SK-N-SH treated with all-trans-retinoic acid at 6 μM for 48 hours (cell line): ENCODE results near the gene ZDHHC8.

Experiments used
- ATAC-seq: fragments of 200-7000 bp; cut with Tn5 transposase; 3 replicates; pipeline ENCODE4 v1.9.1; 2020; ENCODE audit warnings: mild to moderate bottlenecking, moderate library complexity
- ARNTL ChIP-seq: fragments of 450-650 bp; formaldehyde crosslinking; IDR thresholded peaks from 2 replicates; pipeline ENCODE4 v1.5.0; 2020; ENCODE audit warnings: low read depth, mild to moderate bottlenecking, moderate library complexity, borderline replicate concordance
- BACH2 ChIP-seq: fragments of 250-450 bp; sonication (Bioruptor Pico); IDR thresholded peaks from 2 replicates; pipeline ENCODE4 v1.9.0; 2021; ENCODE audit warnings: mild to moderate bottlenecking, borderline replicate concordance
- CREB5 ChIP-seq: fragments of 250-450 bp; sonication (Bioruptor Pico); IDR thresholded peaks from 2 replicates; pipeline ENCODE4 v1.5.1; 2020; ENCODE audit warnings: low read depth, mild to moderate bottlenecking, moderate library complexity
- CSDC2 ChIP-seq: fragments of 250-450 bp; sonication (Bioruptor Pico); IDR thresholded peaks from 2 replicates; pipeline ENCODE4 v1.5.0; 2020; ENCODE audit warnings: mild to moderate bottlenecking, moderate library complexity
- CSRNP3 ChIP-seq: fragments of 250-450 bp; sonication (Bioruptor Pico); IDR thresholded peaks from 2 replicates; pipeline ENCODE4 v1.5.1; 2021; ENCODE audit warnings: mild to moderate bottlenecking, moderate library complexity
- ESRRG ChIP-seq: fragments of 250-450 bp; sonication (Bioruptor Pico); IDR thresholded peaks from 2 replicates; pipeline ENCODE4 v1.6.1; 2021; ENCODE audit warnings: mild to moderate bottlenecking
- GLIS3 ChIP-seq: fragments of 250-450 bp; sonication (Bioruptor Pico); IDR thresholded peaks from 2 replicates; pipeline ENCODE4 v1.5.0; 2020; ENCODE audit warnings: mild to moderate bottlenecking, moderate library complexity
- ISL1 ChIP-seq: fragments of 250-450 bp; sonication (Bioruptor Pico); IDR thresholded peaks from 2 replicates; pipeline ENCODE4 v2.1.2; 2022; ENCODE audit warnings: mild to moderate bottlenecking, moderate library complexity
- OSR1 ChIP-seq: fragments of 250-450 bp; sonication (Bioruptor Pico); IDR thresholded peaks from 2 replicates; pipeline ENCODE4 v1.8.0; 2022; ENCODE audit warnings: moderate library complexity, mild to moderate bottlenecking, inconsistent platforms
- POU6F1 ChIP-seq: fragments of 250-450 bp; sonication (Bioruptor Pico); IDR thresholded peaks from 2 replicates; pipeline ENCODE4 v1.8.0; 2021; ENCODE audit warnings: low read depth, mild to moderate bottlenecking, moderate library complexity, borderline replicate concordance
- PPARA ChIP-seq: fragments of 250-450 bp; sonication (Bioruptor Pico); IDR thresholded peaks from 2 replicates; pipeline ENCODE4 v1.5.0; 2020; ENCODE audit warnings: mild to moderate bottlenecking, borderline replicate concordance
- RARB ChIP-seq: fragments of 250-450 bp; sonication (Bioruptor Pico); IDR thresholded peaks from 2 replicates; pipeline ENCODE4 v1.8.0; 2021; ENCODE audit warnings: mild to moderate bottlenecking, moderate library complexity
- SNAI2 ChIP-seq: fragments of 250-450 bp; sonication (Bioruptor Pico); IDR thresholded peaks from 2 replicates; pipeline ENCODE4 v1.5.0; 2020; ENCODE audit warnings: mild to moderate bottlenecking, moderate library complexity
- TCF4 ChIP-seq: fragments of 250-450 bp; sonication (Bioruptor Pico); IDR thresholded peaks from 2 replicates; pipeline ENCODE4 v1.8.0; 2021; ENCODE audit warnings: mild to moderate bottlenecking, moderate library complexity, borderline replicate concordance
- ZFP3 ChIP-seq: fragments of 250-450 bp; sonication (Bioruptor Pico); IDR thresholded peaks from 2 replicates; pipeline ENCODE4 v1.5.0; 2020; ENCODE audit warnings: mild to moderate bottlenecking, moderate library complexity
- ZFP30 ChIP-seq: fragments of 450-650 bp; formaldehyde crosslinking; IDR thresholded peaks from 2 replicates; pipeline ENCODE4 v1.5.0; 2022; ENCODE audit warnings: mild to moderate bottlenecking, moderate library complexity
- ZNF565 ChIP-seq: fragments of 450-650 bp; formaldehyde crosslinking; conservative IDR thresholded peaks from 2 replicates; pipeline ENCODE4 v1.5.0; 2020; ENCODE audit warnings: low read depth, mild to moderate bottlenecking, moderate library complexity
- ZNF70 ChIP-seq: fragments of 450-650 bp; formaldehyde crosslinking; IDR thresholded peaks from 2 replicates; pipeline ENCODE4 v1.5.0; 2020; ENCODE audit warnings: mild to moderate bottlenecking, moderate library complexity
- ZNF8 ChIP-seq: fragments of 450-650 bp; formaldehyde crosslinking; IDR thresholded peaks from 2 replicates; pipeline ENCODE4 v1.5.0; 2020; ENCODE audit warnings: mild to moderate bottlenecking, moderate library complexity

ZDHHC8 gene

DNA sequence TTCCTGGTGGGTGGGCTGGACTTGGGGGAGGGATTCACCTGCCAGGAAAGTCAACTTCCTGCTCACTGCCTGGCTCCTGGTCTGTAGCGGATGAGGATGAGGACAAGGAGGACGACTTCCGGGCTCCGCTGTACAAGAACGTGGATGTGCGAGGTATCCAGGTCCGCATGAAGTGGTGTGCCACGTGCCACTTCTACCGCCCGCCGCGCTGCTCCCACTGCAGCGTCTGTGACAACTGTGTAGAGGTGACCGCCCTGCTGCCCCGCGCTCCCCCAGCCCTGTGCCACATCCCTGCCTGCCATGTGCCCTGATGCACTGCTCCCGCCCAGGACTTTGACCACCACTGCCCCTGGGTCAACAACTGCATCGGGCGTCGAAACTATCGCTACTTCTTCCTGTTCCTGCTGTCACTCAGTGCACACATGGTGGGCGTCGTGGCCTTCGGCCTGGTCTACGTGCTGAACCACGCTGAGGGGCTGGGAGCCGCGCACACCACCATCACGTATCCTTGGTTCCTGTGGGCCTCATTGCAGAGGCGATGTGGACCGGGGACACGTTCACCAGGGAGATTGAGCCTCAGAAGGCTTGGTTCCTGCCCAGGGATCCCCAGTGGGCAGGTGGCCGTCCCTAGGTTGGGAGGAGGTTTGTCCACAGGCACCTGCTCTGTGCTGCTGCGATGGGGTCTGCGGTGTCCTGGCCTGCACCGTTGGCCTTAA is 7.9 kb downstream of the ZDHHC8 start:
- ATAC-seq: no peak
- TF ChIP-seq ISL1 (CRISPR knock-in tag): no peak
- TF ChIP-seq RARB (CRISPR knock-in tag): no peak
- TF ChIP-seq CSRNP3 (CRISPR knock-in tag): no peak
- no peak for TF ChIP-seq TCF4 (CRISPR knock-in tag)
- TF ChIP-seq ARNTL (CRISPR knock-in tag): no peak
- no peak for TF ChIP-seq OSR1
- no peak for TF ChIP-seq ESRRG
- no peak for TF ChIP-seq ZNF565
- no peak for TF ChIP-seq ZNF8 (CRISPR knock-in tag)
- TF ChIP-seq CSDC2: no peak
- no peak for TF ChIP-seq PPARA (CRISPR knock-in tag)
- TF ChIP-seq SNAI2 (CRISPR knock-in tag): no peak
- no peak for TF ChIP-seq CREB5 (CRISPR knock-in tag)
- TF ChIP-seq POU6F1 (CRISPR knock-in tag): no peak

GRCh38 chr22:20140107-20140445 is 8.5 kb downstream of the ZDHHC8 start:
- ATAC-seq: no peak

DNA sequence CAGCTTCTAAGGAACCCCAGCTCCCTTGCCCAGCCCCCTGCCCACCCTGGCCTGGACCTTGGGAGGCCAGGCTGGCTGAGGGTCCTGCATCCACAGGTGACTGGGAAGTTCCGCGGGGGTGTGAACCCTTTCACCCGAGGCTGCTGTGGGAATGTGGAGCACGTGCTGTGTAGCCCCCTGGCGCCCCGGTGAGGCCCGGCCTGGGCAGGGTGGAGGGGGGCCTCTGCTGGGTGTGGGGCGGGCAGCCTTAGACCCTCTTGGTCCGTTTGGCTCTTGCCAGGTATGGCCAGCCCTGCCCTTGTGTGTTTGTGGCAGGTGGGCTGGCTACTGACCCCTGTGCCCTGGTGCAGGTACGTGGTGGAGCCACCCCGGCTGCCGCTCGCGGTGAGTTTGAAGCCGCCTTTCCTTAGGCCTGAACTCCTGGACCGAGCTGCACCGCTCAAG is 8.9 kb downstream of the ZDHHC8 start:
- no peak for TF ChIP-seq ZNF8 (CRISPR knock-in tag)
- no peak for TF ChIP-seq ZNF70 (CRISPR knock-in tag)
- no peak for TF ChIP-seq PPARA (CRISPR knock-in tag)
- TF ChIP-seq GLIS3 (CRISPR knock-in tag): no peak
- no peak for TF ChIP-seq POU6F1 (CRISPR knock-in tag)
- TF ChIP-seq ESRRG: no peak
- no peak for TF ChIP-seq CREB5 (CRISPR knock-in tag)
- no peak for TF ChIP-seq TCF4 (CRISPR knock-in tag)
- TF ChIP-seq ARNTL (CRISPR knock-in tag): no peak
- no peak for TF ChIP-seq RARB (CRISPR knock-in tag)
- TF ChIP-seq ISL1 (CRISPR knock-in tag): no peak
- no peak for TF ChIP-seq BACH2
- no peak for ATAC-seq

More at GRCh38 chr22:20140107-20140445, 8.5 kb downstream of the ZDHHC8 start:
- no peak for TF ChIP-seq ZNF70 (CRISPR knock-in tag)
- no peak for TF ChIP-seq ZNF8 (CRISPR knock-in tag)
- TF ChIP-seq ZFP30 (CRISPR knock-in tag): no peak
- TF ChIP-seq POU6F1 (CRISPR knock-in tag): no peak
- TF ChIP-seq PPARA (CRISPR knock-in tag): no peak
- no peak for TF ChIP-seq ZFP3 (CRISPR knock-in tag)
- no peak for TF ChIP-seq OSR1
- no peak for TF ChIP-seq SNAI2 (CRISPR knock-in tag)
- TF ChIP-seq, all 23 proteins: peak for 0
